HG02678 (cell line): Measurements from ENCODE around the gene IPO9.
"Not testable (repeated sequence)": the region's sequence is repeated elsewhere in the genome, so short reads cannot be mapped to it uniquely, and the experiment has no call there.

Source experiments
- ATAC-seq: cut with Tn5 transposase; IDR thresholded peaks from one replicate; pipeline ENCODE4 v1.9.1; 2021; ENCODE audit warnings: mild to moderate bottlenecking, moderate library complexity; ENCODE audit not compliant: unreplicated experiment

The IPO9 gene

GRCh38 chr1:201845331-201846083, 16.6 kb downstream of the IPO9 start:
- ATAC-seq, result no peak

GRCh38 chr1:201847150-201847549, 18.2 kb downstream of the IPO9 start:
- no peak for ATAC-seq

GRCh38 chr1:201848230-201848629, 19.3 kb downstream of the IPO9 start:
- ATAC-seq, result no peak

- no peak for ATAC-seq
These were observed 20.6 kb downstream of the IPO9 start for GRCh38 chr1:201849372-201850052.

- no peak for ATAC-seq
These were observed 21.1 kb downstream of the IPO9 start for GRCh38 chr1:201850053-201850397.

GRCh38 chr1:201851949-201852348, 23.0 kb downstream of the IPO9 start:
- ATAC-seq, result no peak

- ATAC-seq, result not testable (repeated sequence)
These were observed 27.8 kb downstream of the IPO9 start for GRCh38 chr1:201856722-201857121.

GRCh38 chr1:201859424-201859823, 30.5 kb downstream of the IPO9 start:
- ATAC-seq, result no peak

GRCh38 chr1:201861448-201861847, 32.5 kb downstream of the IPO9 start:
- no peak for ATAC-seq

- no peak for ATAC-seq
These were observed 41.4 kb downstream of the IPO9 start for GRCh38 chr1:201870397-201870796.

GRCh38 chr1:201874672-201875071, 45.7 kb downstream of the IPO9 start:
- no peak for ATAC-seq

- no peak for ATAC-seq
These were observed 47.3 kb downstream of the IPO9 start for GRCh38 chr1:201876148-201876818.

GRCh38 chr1:201877877-201878401, 49.0 kb downstream of the IPO9 start:
- ATAC-seq, result no peak

GRCh38 chr1:201880928-201881571, 52.1 kb downstream of the IPO9 start:
- ATAC-seq, result no peak

GRCh38 chr1:201881617-201882016, 52.7 kb downstream of the IPO9 start:
- no peak for ATAC-seq

GRCh38 chr1:201882665-201883132, 53.7 kb downstream of the IPO9 start:
- ATAC-seq, result no peak

GRCh38 chr1:201883266-201883665, 54.3 kb downstream of the IPO9 start:
- ATAC-seq, result no peak

- no peak for ATAC-seq
These were observed 54.8 kb downstream of the IPO9 start for GRCh38 chr1:201883786-201884185.

- ATAC-seq, result no peak
These were observed 55.5 kb downstream of the IPO9 start for GRCh38 chr1:201884425-201884824.

- ATAC-seq, result no peak
These were observed 56.6 kb downstream of the IPO9 start for GRCh38 chr1:201885531-201886075.
